Activated CD4-positive, alpha-beta T cell treated with anti-CD3 and anti-CD28 coated beads for 48 hours (primary cell): ENCODE measurements around the gene DEFB124.
"Not testable (repeated sequence)": the region's sequence is repeated elsewhere in the genome, so short reads cannot be mapped to it uniquely, and the experiment has no call there.

ENCODE experiments used
- DNase-seq: peaks from one replicate; pipeline ENCODE4 v3.0.0-alpha.2; 2020

The DEFB124 gene, protein sequence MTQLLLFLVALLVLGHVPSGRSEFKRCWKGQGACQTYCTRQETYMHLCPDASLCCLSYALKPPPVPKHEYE

DNA sequence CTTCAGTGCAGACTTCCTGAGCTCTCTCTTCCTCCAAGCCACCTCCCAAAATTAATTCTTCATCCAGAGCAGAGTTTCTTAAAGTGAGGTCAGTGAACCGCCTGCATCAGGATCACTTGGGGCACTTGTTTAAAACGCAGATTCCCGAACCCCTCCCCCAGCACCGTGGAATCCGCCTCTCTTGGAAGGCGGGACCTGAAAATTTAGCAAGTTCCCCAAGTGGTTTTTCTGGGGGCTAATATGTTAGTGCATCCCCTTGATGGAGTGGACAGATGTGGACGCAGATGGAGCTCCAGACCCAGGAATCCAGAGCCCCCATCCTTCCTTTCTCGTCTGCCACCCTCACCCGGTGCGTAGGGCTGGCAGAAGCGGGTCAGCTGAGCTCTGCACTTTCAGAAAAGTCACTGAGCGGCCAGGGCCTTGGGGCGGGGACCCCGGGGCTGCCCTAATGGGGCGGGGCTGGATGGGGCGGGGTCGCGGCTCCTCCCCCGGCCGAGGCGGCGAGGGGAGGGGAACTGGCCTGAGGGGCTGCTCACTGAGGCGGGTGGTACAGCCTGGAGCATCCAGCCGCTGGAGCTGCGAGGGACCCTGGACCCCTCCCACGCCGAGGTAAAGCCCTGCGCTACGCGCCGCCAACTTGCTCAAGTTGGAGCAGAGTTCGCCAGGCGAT lies at the start of gene DEFB124, which contains the start of gene REM1:
DEFB124 (minus strand) TSS at position 370 of the 670 bp plus-strand sequence. CDS start 2,114 bp downstream, outside the sequence.
REM1 (plus strand) TSS at position 531 of the 670 bp plus-strand sequence. CDS start 1,158 bp downstream, outside the sequence.
- no peak for DNase-seq

DNA sequence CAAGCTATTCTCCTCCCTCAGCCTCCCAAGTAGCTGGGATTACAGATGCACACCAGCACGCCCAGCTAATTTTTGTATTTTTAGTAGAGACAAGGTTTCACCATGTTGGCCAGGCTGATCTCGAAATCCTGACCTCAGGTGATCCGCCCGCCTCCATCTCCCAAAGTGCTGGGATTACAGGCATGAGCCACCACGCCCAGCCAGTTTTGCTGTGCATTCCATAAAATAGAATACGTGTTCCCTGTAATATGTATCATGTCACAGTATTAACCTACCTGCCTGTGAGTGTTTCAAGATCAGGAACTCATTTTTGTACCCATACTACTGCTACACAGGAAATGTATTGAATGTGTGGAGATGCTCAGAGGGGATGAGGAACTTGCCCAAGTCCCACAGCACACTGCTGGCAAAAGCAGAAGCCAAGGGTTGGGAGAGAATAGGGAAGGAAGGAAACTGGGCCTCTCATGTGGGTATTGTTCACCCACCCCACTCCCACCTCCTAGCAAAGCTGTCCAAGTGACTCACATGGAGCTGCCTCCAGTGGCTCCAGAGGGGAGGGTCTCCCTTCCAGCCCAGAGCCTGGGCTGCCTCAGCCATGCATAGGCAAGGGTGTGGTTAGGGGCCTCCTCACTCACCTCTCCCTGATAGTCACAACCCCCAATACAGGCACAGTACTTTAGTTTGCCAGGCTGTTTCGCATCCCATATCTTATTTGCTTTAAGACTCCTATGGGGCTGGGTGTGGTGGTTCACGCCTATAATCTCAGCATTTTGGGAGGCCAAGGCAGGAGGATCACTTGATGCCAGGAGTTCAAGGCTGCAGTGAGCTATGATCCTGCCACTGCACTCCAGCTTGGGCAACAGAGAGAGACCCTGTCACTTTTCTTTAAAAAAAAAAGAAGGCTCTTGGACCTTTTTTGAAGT lies 48.7 kb upstream of the DEFB124 start:
- DNase-seq: no peak

DNA sequence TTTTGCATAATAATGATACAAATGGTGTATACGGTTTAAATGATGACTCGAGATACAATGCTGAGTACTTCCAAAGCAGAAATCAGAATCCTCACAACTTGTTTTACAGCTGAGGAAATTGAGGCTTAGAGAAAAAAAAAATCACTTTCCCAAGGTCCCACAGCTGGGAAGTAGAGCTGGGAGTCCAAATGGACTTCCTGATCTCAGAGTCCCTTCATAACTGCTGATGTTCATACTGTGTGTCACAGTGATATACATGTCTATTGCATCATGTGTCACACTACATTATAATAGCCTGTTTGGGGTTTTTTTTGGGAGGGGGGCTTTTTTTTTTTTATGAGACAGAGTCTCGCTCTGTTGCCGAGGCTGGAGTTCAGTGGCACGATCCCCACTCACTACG lies 47.8 kb upstream of the DEFB124 start:
- DNase-seq: no peak

DNA sequence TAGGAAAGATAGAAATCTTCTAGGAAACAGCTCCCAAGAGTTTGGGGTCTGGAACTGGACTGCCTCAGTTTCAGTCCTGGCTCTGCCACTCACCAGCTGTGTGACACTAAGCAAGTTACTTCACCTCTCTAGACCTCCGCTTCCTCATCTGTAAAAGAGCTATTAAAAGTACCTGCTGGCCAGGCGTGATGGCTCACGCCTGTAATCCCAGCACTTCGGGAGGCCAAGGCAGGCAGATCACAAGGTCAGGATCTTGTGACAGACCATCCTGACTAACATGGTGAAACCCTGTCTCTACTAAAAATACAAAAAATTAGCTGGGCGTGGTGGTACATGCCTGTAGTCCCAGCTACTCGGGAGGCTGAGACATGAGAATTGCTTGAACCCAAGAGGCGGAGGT lies 46.3 kb upstream of the DEFB124 start:
- not testable (repeated sequence) for DNase-seq

DNA sequence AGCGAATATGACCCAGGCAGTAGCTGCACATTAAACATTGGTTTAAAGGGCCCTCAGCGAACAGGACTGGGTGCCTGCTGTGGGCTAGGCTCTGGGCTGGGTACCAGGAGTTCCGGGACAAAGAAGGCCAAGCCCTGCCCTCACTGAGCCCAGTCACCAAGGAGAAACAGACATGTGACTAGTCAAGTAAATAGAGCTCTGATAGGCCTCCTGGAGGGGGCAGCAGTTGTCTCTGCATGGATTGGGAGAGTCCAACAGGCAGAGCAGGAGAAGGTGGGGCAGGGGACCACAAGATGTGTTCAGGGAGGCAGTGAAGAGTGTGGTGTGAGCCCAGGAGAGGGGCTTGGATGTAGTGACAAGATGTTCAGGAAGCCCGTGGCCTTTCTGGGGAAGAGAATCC lies 42.4 kb upstream of the DEFB124 start:
- no peak for DNase-seq

DNA sequence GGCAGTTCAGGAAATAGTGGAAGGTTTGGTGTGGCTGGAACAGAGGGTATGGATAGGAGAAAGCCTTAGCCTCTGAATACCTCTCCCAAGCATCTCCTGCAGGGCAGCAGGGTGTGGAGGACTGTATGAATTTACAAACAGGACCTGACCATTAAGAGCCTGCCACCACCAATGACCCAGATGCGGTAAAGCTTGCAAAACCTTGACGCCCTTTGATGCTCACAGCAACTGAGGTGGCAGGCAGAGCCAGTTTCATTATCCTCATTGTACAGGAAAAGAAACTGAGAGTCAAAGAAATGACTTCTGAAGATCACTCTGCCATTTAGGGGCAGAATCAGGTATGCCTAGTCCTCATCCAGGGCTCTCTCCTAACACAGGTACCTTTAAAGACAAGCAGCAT lies 41.7 kb upstream of the DEFB124 start:
- peak; percentile 41 for DNase-seq

DNA sequence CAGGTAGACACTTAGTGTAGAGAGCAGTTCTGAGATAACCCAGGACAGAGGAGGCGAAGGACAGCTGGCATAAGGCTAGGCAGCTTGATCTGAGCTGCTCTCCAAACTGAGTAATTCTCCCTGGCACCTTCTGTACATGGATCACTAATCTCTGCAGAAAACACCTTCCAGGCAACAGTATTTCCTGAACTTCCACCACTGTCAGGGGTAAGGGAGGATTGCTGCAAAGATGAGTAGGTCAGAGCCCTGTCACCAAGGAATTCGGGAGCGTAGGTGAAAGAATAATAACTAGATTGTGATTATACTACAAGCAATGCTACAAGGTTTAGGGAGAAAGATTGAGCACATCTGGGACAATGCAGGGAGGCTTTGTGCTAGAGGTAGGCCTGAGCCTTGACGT lies 41.2 kb upstream of the DEFB124 start:
- no peak for DNase-seq

DNA sequence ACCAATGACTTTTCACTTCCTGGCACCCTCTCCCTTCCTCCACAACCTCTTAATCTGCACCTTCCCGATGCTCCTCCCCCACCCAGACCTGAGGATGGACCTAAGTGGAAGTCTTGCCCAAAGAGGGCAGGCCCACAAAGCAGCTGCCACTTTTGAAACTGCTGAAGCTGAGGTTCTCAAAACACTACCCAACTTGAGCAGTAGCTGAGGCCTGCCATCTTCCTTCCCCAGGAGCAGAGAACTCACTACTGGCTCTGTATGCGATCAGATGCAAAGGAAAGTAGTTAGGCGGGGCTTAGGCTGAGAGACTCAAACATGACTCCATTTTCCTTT lies 40.8 kb upstream of the DEFB124 start:
- peak; percentile 16 for DNase-seq

DNA sequence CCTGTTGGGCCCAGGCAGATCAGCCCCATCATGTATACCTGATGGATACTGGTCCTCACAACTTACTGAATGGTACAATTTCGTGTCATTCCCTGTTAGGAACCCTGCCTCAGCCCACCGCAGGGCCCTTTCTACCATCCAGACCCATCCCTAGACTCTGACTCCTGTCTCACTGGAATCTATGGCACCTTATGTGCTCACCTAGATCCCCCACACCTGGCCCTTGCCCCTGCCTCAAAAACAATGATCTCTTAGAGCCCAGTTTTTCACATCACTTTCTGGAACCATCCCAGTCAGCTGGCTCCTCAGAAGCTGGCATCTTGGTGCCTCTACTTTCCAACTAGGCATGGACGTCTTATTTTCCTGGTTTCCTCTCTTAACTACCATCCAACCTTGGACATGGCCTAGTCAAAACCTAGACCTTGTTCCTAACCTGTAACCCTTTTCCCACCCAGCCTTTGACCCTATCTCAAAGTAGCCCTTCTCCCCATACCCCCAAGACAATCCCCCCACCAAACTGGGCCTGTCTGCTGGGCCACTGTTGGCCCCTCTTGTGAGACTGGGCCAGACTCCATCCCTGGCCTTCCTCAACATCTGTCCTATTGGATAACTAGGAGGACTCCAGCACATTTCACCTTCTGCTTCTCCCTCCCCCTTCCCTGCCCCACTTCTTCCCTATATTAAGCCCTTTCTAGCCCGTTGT lies 40.3 kb upstream of the DEFB124 start:
- DNase-seq: no peak

DNA sequence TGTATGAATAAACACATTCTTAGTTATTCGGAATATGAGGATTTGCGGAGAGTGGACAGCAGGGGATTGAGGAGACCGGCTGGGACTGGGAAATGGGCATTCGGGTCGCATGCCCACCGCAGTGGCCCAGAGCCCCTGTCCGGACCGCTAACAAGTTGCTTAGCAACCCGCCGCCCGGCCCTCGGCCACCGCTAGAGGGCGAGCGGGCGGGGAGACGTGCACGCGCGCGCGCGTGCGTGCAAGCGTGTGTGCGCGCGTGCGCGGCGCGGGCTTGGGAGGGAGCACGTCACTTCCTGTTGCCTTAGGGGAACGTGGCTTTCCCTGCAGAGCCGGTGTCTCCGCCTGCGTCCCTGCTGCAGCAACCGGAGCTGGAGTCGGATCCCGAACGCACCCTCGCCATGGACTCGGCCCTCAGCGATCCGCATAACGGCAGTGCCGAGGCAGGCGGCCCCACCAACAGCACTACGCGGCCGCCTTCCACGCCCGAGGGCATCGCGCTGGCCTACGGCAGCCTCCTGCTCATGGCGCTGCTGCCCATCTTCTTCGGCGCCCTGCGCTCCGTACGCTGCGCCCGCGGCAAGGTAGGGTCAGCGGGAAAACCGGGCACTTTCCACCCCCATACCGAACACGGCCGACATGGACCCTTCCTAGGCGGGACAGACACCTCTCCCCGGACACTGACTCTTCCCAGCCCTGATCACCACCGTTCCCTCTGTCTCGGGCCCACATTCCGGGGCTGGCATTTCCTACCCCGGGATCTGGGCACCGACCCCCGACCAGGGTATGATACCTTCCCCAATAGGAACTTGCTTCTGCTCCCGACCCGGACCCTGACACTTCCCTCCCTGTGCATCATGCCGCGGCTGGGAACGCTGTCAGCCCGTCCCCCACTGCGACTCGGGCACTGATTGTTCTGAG lies 39.5 kb upstream of the DEFB124 start, which contains the start of gene HM13:
HM13 (plus strand) TSS at position 289 of the 918 bp plus-strand sequence; CDS start at position 399, 110 bp downstream.
- peak; percentile 93 for DNase-seq

DNA sequence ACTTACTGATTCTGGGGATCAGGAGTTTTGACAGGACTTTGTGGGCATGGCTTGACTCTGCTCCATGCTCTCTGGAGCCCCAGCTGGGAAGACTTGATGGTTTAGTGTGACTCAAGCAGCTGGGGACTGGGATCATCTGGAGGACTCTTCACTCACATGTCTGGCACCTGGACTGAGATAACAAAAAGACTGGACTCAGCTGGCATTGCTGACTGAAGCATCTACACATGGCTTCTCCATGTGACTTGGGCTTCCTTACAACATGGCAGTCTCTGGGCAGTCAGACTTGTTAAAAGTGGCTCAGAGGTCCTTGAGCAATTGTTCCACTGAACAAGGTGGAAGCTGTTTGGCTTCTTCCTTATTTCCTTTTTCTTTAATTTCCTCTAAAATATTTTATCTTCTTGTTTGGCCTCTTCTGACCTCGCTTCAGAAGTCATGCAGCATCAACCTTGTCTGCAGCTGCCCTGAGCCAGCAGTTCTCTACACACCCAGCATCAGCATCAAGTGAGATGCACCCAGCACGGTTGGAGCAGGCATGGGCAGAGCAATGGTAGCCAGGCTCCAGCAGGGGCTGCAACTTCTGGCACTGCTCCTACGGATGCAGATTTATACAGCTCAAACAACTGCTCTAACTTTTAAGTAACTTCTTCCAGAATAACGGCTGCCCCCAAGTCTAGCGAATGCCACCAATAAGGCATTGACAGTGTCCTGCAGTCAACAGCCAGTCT lies 33.8 kb upstream of the DEFB124 start:
- no peak for DNase-seq

DNA sequence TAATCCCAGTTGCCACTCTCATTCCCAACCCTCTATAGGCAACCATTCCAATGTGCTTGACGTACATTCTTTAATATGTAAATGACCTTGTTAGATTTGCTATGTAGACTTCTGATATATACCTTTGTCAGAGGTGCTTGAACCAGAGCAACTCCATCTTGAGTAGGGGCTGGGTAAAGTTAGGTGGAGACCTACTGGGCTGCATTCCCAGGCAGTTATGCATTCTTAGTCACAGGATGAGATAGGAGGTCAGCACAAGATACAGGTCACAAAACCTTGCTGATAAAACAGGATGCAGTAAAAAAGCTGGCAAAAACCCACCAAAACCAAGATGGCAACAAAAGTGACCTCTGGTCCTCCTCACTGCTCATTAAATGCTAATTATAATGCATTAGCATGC lies 31.0 kb upstream of the DEFB124 start:
- DNase-seq: no peak

DNA sequence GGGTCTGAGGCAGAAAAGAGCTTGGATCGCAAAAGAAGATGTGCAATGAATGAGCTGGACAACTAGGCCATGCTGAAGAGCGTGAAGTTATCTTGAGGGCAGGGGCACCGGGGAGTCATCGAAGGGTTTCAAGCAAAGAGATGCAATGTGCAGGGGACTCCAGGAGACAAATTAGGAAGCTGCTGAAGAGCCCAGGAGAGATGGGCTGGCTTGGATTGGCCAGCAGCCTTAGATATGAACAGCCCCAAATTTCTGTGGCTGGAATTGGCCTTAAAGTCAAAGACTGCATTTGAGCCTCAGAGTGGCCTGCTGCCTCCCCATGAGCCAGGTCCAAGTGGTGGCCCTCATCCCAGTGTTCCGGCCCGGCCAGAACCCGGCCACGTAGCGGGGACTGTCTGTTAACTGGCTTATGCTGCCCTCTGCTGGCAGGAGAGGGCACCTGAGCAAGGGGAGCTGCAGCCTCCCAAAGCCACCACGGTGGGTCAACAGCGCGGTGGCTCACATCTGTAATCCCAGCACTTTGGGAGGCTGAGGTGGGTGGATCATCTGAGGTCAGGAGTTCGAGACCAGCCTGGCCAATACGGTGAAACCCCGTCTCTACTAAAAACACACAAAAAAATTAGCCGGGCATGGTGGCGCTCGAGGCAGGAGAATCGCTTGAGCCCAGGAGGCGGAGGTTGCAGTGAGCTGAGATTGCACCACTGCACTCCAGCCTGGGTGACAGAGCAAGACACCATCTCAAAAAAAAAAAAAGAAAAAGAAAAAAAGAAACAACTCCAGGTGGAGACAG lies 28.2 kb upstream of the DEFB124 start:
- DNase-seq: peak; percentile 86

DNA sequence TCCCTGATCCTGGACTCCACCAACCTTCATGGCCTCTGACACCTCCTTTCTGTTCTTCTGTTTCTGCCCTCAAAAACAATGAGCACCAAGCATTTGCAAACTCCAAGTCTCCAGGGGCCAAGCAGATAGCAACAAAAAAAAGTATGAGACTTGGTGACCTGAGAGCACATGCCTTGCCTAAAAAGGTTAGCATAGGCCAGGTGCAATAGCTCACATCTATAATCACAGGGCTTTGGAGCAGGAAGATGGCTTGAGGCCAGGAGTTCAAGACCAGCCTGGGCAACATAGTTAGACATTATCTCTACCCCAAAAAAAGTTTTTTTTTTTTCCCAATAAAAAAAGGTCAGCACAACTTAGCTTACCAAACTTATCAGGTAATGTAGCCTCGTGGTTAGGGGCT lies 25.6 kb upstream of the DEFB124 start:
- DNase-seq: no peak

DNA sequence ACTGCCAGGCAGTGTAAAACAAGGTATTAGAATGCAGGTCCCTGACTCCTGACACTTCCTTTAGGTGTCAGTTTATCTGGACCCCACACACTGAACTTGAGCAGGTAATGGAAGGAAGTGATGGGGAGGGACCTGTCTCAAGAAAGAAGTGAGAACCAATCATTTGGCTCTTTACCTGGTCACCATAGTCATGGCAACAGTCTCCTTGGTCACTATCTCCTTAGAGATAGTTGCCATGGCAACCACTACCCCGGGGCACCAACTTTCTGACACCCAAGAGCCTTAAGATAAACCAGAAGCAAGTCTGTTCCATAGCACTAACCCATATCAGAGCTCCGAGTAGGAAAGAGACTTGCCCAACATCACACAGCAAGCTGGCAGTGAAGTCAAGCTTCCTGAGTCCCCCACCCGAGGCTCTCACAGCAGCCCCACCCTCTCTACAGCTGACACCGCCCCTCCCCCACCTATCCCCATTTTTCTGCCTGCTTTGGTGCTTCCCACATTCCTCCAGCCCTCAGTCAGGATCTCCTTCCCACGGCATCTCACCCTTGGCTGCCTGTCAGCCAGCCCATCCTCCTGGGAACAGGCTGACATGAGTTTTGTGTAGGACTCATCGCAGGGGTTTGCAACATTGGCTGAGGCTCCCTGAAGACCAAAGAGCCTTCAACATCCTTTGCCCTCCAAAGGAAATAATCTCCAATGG lies 23.1 kb upstream of the DEFB124 start:
- no peak for DNase-seq

DNA sequence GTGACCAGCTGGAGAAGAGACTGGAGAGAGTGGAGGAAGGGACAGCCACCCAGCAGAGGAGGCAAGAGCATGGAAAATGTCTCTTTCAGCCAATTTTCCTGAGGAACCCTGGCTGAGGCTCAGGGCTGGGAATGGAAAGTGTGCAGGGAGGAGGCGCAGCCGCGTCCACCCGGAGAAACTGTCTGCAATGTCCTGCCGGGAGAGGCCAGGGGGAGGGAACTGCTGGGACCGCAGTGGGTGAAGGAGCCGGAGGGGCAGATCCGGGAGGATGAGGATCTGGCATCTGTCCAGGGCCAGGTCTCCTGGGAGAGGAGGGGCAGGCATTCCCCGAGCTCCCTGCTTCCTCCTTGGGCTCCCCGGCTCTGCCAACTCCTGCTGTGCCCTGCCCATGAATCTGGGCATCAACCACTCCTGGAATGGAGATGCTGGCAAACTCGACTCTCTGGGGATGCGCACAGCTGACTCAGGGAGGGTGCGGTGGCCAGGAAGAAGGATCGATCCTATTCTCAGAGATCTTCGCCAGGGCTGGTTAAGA lies 21.9 kb upstream of the DEFB124 start:
- no peak for DNase-seq

DNA sequence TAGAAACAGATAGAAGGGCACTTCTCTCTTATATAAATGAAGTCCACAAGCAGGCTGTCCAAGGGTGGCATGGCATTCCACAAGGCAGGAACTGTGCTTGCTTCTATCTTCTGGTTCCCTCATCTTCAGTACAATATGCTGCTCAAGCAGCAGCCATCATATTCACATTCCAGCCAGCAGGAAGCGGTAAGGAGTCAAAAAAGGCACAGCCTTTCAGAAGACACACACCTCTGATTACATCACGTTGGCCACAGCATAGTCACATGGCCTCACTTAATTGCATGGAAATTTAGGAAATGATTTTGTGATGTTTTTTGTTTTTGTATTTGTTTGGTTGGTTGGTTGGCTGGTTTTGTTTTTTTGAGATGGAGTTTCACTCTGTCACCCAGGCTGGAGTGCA lies 19.2 kb upstream of the DEFB124 start:
- DNase-seq: no peak

DNA sequence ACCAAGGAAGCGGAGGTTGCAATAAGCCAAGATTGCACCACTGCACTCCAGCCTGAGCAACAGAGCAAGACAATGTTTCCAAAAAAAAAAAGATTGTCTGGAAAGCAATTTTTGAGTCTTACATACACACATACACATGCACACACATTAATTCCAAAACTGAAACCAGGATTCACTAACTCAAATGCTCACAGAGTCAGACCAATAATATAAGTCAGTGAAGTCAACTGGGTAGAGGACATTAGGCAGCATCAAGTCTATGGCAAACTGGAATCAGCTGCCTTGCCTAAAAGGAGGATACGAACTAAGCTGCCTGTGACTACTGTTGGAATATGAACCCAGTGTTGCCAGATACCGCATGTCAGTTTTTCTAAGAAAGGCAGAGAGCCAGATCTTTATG lies 15.8 kb upstream of the DEFB124 start:
- DNase-seq: no peak

DNA sequence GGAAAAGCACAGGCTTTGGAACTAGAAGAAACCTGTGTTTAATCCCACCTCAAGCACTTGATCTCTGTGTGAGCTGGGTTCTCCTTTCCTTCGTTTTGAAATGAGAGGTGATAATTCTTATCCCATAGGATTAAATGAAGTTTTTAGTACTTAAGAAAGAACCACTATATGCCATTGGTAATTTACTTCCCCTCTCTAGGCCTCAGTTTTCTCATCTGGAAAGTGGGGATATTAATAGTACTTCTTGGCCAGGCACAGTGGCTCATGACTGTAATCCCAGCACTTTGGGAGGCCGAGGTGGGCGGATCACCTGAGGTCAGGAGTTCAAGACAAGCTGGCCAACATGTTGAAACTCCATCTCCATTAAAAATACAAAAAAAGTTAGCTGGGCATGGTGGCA lies 14.2 kb upstream of the DEFB124 start:
- DNase-seq: no peak

DNA sequence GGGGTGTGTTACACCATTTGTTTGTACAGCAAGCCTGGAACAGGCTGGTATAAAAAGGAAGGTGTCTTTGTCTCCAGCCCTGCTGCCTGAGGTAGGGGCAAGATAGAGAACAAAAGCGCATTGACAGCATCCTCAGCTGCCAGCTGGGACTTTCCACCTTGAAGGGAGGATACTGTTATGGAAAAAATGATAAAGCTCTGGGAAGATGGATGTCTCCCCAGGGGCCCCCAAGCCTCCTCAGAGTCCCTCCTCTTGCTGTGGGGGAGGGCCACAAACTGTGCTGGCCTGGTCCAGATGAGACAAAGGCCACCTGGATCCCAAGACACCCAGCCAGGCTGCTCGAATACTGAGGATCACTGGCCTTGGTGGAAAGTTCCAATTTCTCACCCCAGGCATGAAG lies 13.2 kb upstream of the DEFB124 start:
- no peak for DNase-seq
